PC-3 (cell line): ENCODE data around the gene MRPL33. TPM values are rescaled to one million over a fixed set of nuclear protein-coding genes. Genes with fewer than 3 reads are reported as not detected.

ENCODE experiments used
- ATAC-seq: fragments of 200-7000 bp; cut with Tn5 transposase; 2 replicates; pipeline ENCODE4 v1.9.1; 2020; ENCODE audit warnings: mild to moderate bottlenecking, moderate library complexity
- BruUV-seq: library from RNA; stranded (reverse); fragments of 400-500 nt; replicated peaks from 2 replicates; lab custom pipeline; 2021; lab: Mats Ljungman, UMichigan
- CTCF ChIA-PET: fragments of 300-600 bp; sonication (Branson Sonifier 250); formaldehyde crosslinking; loops from one replicate; lab custom pipeline; 2022; ENCODE audit warnings: antibody characterized with exemption; lab: Charles Lee
- POLR2A ChIA-PET: fragments of 300-600 bp; sonication (Branson Sonifier 250); formaldehyde crosslinking; loops from one replicate; lab custom pipeline; 2022; ENCODE audit warnings: antibody characterized with exemption; ENCODE audit not compliant: unreplicated experiment; lab: Charles Lee
- DNase-seq: peaks from one replicate; pipeline ENCODE4 v3.0.0-alpha.2; 2015
- H2AFZ ChIP-seq: fragments of 300-600 bp; sonication (generic); 2 replicates; pipeline ENCODE4 v1.6.0; 2016; ENCODE audit warnings: antibody characterized with exemption, low read length
- H3F3A ChIP-seq: fragments of 300-600 bp; sonication (generic); one replicate; pipeline ENCODE4 v1.6.0; 2017; ENCODE audit warnings: antibody characterized with exemption, low read length, control low read depth, mild to moderate bottlenecking; ENCODE audit not compliant: unreplicated experiment
- H3K27ac ChIP-seq: fragments of 300-600 bp; sonication (generic); 2 replicates; pipeline ENCODE4 v1.5.1; 2016; ENCODE audit warnings: mild to moderate bottlenecking, low read length
- H3K27me3 ChIP-seq: fragments of 300-600 bp; sonication (generic); 2 replicates; pipeline ENCODE4 v1.6.1; 2016; ENCODE audit warnings: low read length, mixed read lengths
- H3K36me3 ChIP-seq: fragments of 300-600 bp; sonication (generic); 2 replicates; pipeline ENCODE4 v1.6.1; 2016; ENCODE audit warnings: low read depth, mixed run types, low read length, mixed read lengths
- H3K4me1 ChIP-seq: fragments of 300-600 bp; sonication (generic); 2 replicates; pipeline ENCODE4 v1.5.1; 2016; ENCODE audit warnings: low read length; ENCODE audit not compliant: insufficient read depth
- H3K4me2 ChIP-seq: fragments of 300-600 bp; sonication (generic); 2 replicates; pipeline ENCODE4 v1.6.0; 2016; ENCODE audit warnings: low read length
- H3K4me3 ChIP-seq: fragments of 300-600 bp; sonication (generic); 2 replicates; pipeline ENCODE4 v1.5.1; 2016; ENCODE audit warnings: mild to moderate bottlenecking, low read length, mixed read lengths
- H3K79me2 ChIP-seq: fragments of 300-600 bp; sonication (generic); 2 replicates; pipeline ENCODE4 v1.6.1; 2017; ENCODE audit warnings: low read length, mixed read lengths
- H3K9ac ChIP-seq: fragments of 300-600 bp; sonication (generic); 2 replicates; pipeline ENCODE4 v1.6.0; 2016; ENCODE audit warnings: mild to moderate bottlenecking, low read length
- H3K9me2 ChIP-seq: fragments of 300-600 bp; sonication (generic); replicated peaks from 2 replicates; pipeline ENCODE4 v1.6.1; 2016; ENCODE audit warnings: mixed run types, low read length, mixed read lengths
- H3K9me3 ChIP-seq: fragments of 300-600 bp; sonication (generic); 2 replicates; pipeline ENCODE4 v1.6.1; 2016; ENCODE audit warnings: low read length, mixed read lengths
- H4K20me1 ChIP-seq: fragments of 300-600 bp; sonication (generic); 2 replicates; pipeline ENCODE4 v1.6.1; 2016; ENCODE audit warnings: low read length, mixed read lengths
- CTCF ChIP-seq: fragments of 300-600 bp; sonication (generic); conservative IDR thresholded peaks from 2 replicates; pipeline ENCODE4 v1.5.1; 2017; ENCODE audit warnings: antibody characterized with exemption, low read depth, mild to moderate bottlenecking, low read length
- EZH2 ChIP-seq: fragments of 300-600 bp; sonication (generic); IDR thresholded peaks from one replicate; pipeline ENCODE4 v1.6.1; 2017; ENCODE audit warnings: antibody characterized with exemption, mild to moderate bottlenecking, low read length; ENCODE audit not compliant: unreplicated experiment
- EZH2phosphoT487 ChIP-seq: fragments of 300-600 bp; sonication (generic); IDR thresholded peaks from 2 replicates; pipeline ENCODE4 v1.6.1; 2018; ENCODE audit warnings: mild to moderate bottlenecking, antibody characterized with exemption, low read length, borderline replicate concordance
- intact Hi-C: fragments of 100-400 bp; cut with micrococcal nuclease; formaldehyde crosslinking; loops from 2 replicates; pipeline ENCODE4 v1.9.0; 2023
- total RNA-seq: library from RNA; depleted of rRNA; stranded (reverse); fragments of >200 nt; gene quantifications from 2 replicates; pipeline ENCODE4 v1.2.3, GENCODE V29; 2014

Gene MRPL33
- total RNA-seq, 1 experiment from 2014 or later = 110 TPM

GRCh38 chr2:27795868-27796277 is 24.4 kb downstream of the MRPL33 start:
- Histone ChIP-seq H3K27ac (no peak overlapping the region), H4K20me1 (no peaks in the 10 kb centered on the region), H3K4me1 (peaks cover 46% of the 10 kb centered on the region), H3K27me3 (no peaks in the 10 kb centered on the region), H3K9me2 (no peaks in the 10 kb centered on the region), H3K36me3 (no peaks in the 10 kb centered on the region), H3K79me2 (no peaks in the 10 kb centered on the region), H3K9me3 (no peaks in the 10 kb centered on the region), H3K9ac (no peak overlapping the region), H2AFZ (no peak overlapping the region), H3K4me3 (no peak overlapping the region), H3F3A (peaks cover 19% of the 10 kb centered on the region), H3K4me2 (no peak overlapping the region)
- no peak for DNase-seq
- TF ChIP-seq EZH2phosphoT487 (no peak), EZH2 (no peak), CTCF (no peak)
- no peak for ATAC-seq
- intact Hi-C loops = no loop called here
- CTCF ChIA-PET = no interaction called here
- POLR2A ChIA-PET = no interaction called here
- BruUV-seq = no TSS peak

GRCh38 chr2:27796791-27797765 is 25.6 kb downstream of the MRPL33 start:
- DNase-seq = no peak
- Histone ChIP-seq H3K9ac (no peak overlapping the region), H4K20me1 (no peaks in the 10 kb centered on the region), H3K9me2 (no peaks in the 10 kb centered on the region), H2AFZ (no peak overlapping the region), H3K4me1 (peaks cover 52% of the 10 kb centered on the region), H3K9me3 (no peaks in the 10 kb centered on the region), H3F3A (peaks cover 19% of the 10 kb centered on the region), H3K79me2 (no peaks in the 10 kb centered on the region), H3K36me3 (no peaks in the 10 kb centered on the region), H3K4me2 (no peak overlapping the region), H3K27me3 (no peaks in the 10 kb centered on the region), H3K4me3 (no peak overlapping the region), H3K27ac (no peak overlapping the region)
- ChIA-PET CTCF (no interaction called here), POLR2A (no interaction called here)
- intact Hi-C loops = no loop called here
- no peak for ATAC-seq
- no TSS peak for BruUV-seq
- no peak for TF ChIP-seq CTCF

- Histone ChIP-seq H3K27ac (peak overlapping the region; percentile 97), H3K4me3 (no peak overlapping the region), H2AFZ (no peak overlapping the region), H3K36me3 (no peaks in the 10 kb centered on the region), H3K4me2 (no peak overlapping the region), H3F3A (peaks cover 19% of the 10 kb centered on the region), H3K4me1 (peaks cover 46% of the 10 kb centered on the region), H3K9me2 (no peaks in the 10 kb centered on the region), H3K9ac (no peak overlapping the region), H3K27me3 (no peaks in the 10 kb centered on the region), H3K79me2 (no peaks in the 10 kb centered on the region), H4K20me1 (no peaks in the 10 kb centered on the region), H3K9me3 (no peaks in the 10 kb centered on the region)
- ATAC-seq (no peak), DNase-seq (no peak)
- CTCF ChIA-PET = no interaction called here
- TF ChIP-seq EZH2 (no peak), CTCF (no peak), EZH2phosphoT487 (no peak)
- no TSS peak for BruUV-seq
- POLR2A ChIA-PET = no interaction called here
- intact Hi-C loops = no loop called here
These were observed 26.3 kb downstream of the MRPL33 start for GRCh38 chr2:27797841-27798240.
